Type B pancreatic cell (in vitro differentiated cells): ENCODE measurements around the gene PRLH. TPM values are rescaled to one million over a fixed set of nuclear protein-coding genes. Genes with fewer than 3 reads are reported as not detected.
A peak's percentile ranks its signal among the peaks of the same experiment; 100 is the strongest.

Experiments
- DNase-seq: peaks from one replicate; pipeline ENCODE4 v3.0.0; 2021; ENCODE audit warnings: mixed read lengths; ENCODE audit not compliant: unreplicated experiment; ENCODE audit errors: extremely low spot score
- H3K27ac Mint-ChIP-seq: 2 replicates; pipeline ENCODE4 v1.8.0; 2021; ENCODE audit warnings: mild to moderate bottlenecking, mixed read lengths
- H3K27me3 Mint-ChIP-seq: 2 replicates; pipeline ENCODE4 v1.8.0; 2021; ENCODE audit warnings: mixed read lengths
- H3K36me3 Mint-ChIP-seq: 2 replicates; pipeline ENCODE4 v1.8.0; 2021; ENCODE audit warnings: mixed read lengths
- H3K4me1 Mint-ChIP-seq: one replicate; pipeline ENCODE4 v1.8.0; 2021; ENCODE audit warnings: mixed read lengths; ENCODE audit not compliant: unreplicated experiment
- H3K4me3 Mint-ChIP-seq: 2 replicates; pipeline ENCODE4 v1.8.0; 2021; ENCODE audit warnings: mild to moderate bottlenecking, mixed read lengths
- H3K9me3 Mint-ChIP-seq: 2 replicates; pipeline ENCODE4 v1.8.0; 2021; ENCODE audit warnings: mixed read lengths
- CTCF ChIP-seq: fragments of 200-600 bp; sonication (generic); conservative IDR thresholded peaks from 2 replicates; pipeline ENCODE4 v1.5.0; 2021; ENCODE audit warnings: antibody characterized with exemption, mild to moderate bottlenecking
- total RNA-seq: library from RNA; stranded (reverse); gene quantifications from 2 replicates; pipeline ENCODE4 v1.2.1, GENCODE V29; 2021; ENCODE audit warnings: low replicate concordance

Gene PRLH
- total RNA-seq, 1 donor from 2014 or later, result not detected

GRCh38 chr2:237612527-237613357 lies 46.4 kb downstream of the PRLH start:
- no peak overlapping the region for H3K4me3 Mint-ChIP-seq
- H3K27ac Mint-ChIP-seq, result no peak overlapping the region
- no peak for TF ChIP-seq CTCF
- no peaks in the 10 kb centered on the region for H3K36me3 Mint-ChIP-seq
- peaks cover 10% of the 10 kb centered on the region for H3K27me3 Mint-ChIP-seq
- no peak for DNase-seq
- H3K9me3 Mint-ChIP-seq, result no peaks in the 10 kb centered on the region
- peaks cover 20% of the 10 kb centered on the region for H3K4me1 Mint-ChIP-seq

GRCh38 chr2:237613679-237614078 lies 47.3 kb downstream of the PRLH start:
- Mint-ChIP-seq H3K27me3 (peaks cover 15% of the 10 kb centered on the region), H3K9me3 (no peaks in the 10 kb centered on the region), H3K27ac (peak overlapping the region; percentile 74), H3K4me3 (no peak overlapping the region), H3K36me3 (no peaks in the 10 kb centered on the region), H3K4me1 (peaks cover 20% of the 10 kb centered on the region)
- no peak for TF ChIP-seq CTCF
- DNase-seq, result no peak

GRCh38 chr2:237614151-237614720 lies 47.9 kb downstream of the PRLH start:
- Mint-ChIP-seq H3K27ac (peak overlapping the region; percentile 74), H3K4me3 (no peak overlapping the region), H3K9me3 (no peaks in the 10 kb centered on the region), H3K27me3 (peaks cover 16% of the 10 kb centered on the region), H3K4me1 (peaks cover 20% of the 10 kb centered on the region), H3K36me3 (no peaks in the 10 kb centered on the region)
- TF ChIP-seq CTCF, result peak; percentile 22
- DNase-seq, result no peak

GRCh38 chr2:237615631-237616249 lies 49.4 kb downstream of the PRLH start:
- peaks cover 6% of the 10 kb centered on the region for H3K27me3 Mint-ChIP-seq
- no peak overlapping the region for H3K4me3 Mint-ChIP-seq
- TF ChIP-seq CTCF, result no peak
- H3K9me3 Mint-ChIP-seq, result no peaks in the 10 kb centered on the region
- H3K36me3 Mint-ChIP-seq, result no peaks in the 10 kb centered on the region
- H3K4me1 Mint-ChIP-seq, result peaks cover 20% of the 10 kb centered on the region
- no peak overlapping the region for H3K27ac Mint-ChIP-seq
- no peak for DNase-seq

GRCh38 chr2:237616373-237616733 lies 50.0 kb downstream of the PRLH start:
- no peak for TF ChIP-seq CTCF
- DNase-seq, result no peak
- Mint-ChIP-seq H3K36me3 (no peaks in the 10 kb centered on the region), H3K27ac (no peak overlapping the region), H3K4me1 (peaks cover 20% of the 10 kb centered on the region), H3K27me3 (peaks cover 7% of the 10 kb centered on the region), H3K9me3 (peaks cover 2% of the 10 kb centered on the region), H3K4me3 (no peak overlapping the region)

Other genes starting within 250 kb of the PRLH start
- 4.7 and 157 TPM in 2 replicates for gene COL6A3, start 152.4 kb upstream of the PRLH start, total RNA-seq
- 14.8 and 16.7 TPM in 2 replicates for gene MLPH, start 79.3 kb upstream of the PRLH start, total RNA-seq
- gene RAB17, start 24.2 kb downstream of the PRLH start, total RNA-seq, result 18.4 and 21.6 TPM in 2 replicates
- 53.8 and 73.2 TPM in 2 replicates for gene LRRFIP1, start 61.0 kb downstream of the PRLH start, total RNA-seq
- 0.24 and 0.41 TPM in 2 replicates for gene RBM44, start 232.2 kb downstream of the PRLH start, total RNA-seq